GM18909 (cell line): ENCODE data around the gene SYTL1.

Experiments
- ATAC-seq: cut with Tn5 transposase; IDR thresholded peaks from one replicate; pipeline ENCODE4 v1.9.1; 2021; ENCODE audit warnings: mild to moderate bottlenecking; ENCODE audit not compliant: unreplicated experiment, poor library complexity

Gene SYTL1

GRCh38 chr1:27361044-27361402 lies 19.2 kb downstream of the SYTL1 start:
- no peak for ATAC-seq

DNA sequence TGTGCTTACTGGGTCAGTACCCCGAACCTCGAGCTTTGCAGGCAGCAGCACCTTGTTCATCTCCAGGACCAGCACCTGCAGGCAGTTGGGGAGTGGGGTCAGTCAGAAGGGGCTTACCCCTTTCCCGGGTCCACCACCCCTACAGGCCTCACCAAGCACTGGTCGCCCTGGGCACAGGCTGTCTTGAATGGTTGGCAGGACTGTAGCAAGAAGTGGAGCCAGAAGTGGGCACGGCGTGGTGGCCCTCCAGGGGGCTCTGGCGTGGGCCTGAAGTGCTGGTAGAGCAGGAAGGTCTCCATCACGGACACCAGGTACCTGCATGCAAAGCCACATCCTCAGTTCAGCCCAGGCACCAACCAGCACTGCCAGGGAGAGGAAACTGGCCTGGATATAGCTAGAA lies 19.7 kb downstream of the SYTL1 start:
- no peak for ATAC-seq

GRCh38 chr1:27363766-27364695 lies 22.2 kb downstream of the SYTL1 start:
- no peak for ATAC-seq

- no peak for ATAC-seq
Measured at GRCh38 chr1:27364696-27365371, 23.0 kb downstream of the SYTL1 start.

- peak; percentile 46 for ATAC-seq
Measured at GRCh38 chr1:27365372-27366112, 23.7 kb downstream of the SYTL1 start.

DNA sequence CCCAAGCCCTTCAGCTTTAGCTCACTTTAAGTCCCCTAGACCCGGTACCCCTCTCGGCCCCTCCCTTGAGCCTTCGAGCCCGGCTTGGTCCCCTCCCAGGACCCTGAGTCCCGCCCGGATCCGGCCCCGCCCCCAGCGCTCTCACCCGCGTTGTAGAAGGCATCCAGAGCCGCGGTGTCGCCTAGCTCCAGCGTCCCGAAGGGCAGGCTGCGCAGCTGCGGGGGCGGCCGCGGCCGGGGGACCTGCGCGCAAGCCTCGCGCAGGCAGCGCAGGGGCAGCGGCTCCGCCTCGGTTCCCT lies 24.2 kb downstream of the SYTL1 start:
- peak; percentile 43 for ATAC-seq

GRCh38 chr1:27366411-27367159 lies 24.8 kb downstream of the SYTL1 start, which contains the start of gene MAP3K6:
TSS of gene MAP3K6 (minus strand) at chr1:27366961. CDS start at chr1:27366597, 364 bp downstream.
- ATAC-seq, result peak; percentile 31

DNA sequence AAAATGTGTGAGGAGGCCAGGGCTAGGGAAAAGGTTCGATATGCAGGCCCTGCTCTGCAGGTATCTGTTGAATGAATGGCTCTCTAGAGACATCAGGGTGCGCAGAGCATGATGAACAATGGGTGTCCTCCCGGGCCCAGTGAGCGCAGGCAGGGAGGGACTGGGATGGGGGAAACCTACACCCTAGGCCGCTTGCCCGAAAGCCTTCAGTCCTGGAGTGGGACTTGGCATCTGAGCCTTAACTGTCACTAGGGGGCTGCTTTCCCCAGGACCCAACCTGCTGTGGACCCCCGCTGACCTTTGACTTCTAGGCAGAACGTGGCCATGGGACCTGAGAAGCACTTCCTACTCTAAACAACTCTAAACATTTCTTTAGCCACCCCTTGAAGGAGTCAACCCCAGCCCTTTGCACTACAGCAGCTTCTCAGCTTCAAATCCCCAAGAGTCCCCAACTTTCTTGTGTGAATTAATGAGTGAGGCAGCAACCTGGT lies 25.4 kb downstream of the SYTL1 start:
- ATAC-seq, result no peak

DNA sequence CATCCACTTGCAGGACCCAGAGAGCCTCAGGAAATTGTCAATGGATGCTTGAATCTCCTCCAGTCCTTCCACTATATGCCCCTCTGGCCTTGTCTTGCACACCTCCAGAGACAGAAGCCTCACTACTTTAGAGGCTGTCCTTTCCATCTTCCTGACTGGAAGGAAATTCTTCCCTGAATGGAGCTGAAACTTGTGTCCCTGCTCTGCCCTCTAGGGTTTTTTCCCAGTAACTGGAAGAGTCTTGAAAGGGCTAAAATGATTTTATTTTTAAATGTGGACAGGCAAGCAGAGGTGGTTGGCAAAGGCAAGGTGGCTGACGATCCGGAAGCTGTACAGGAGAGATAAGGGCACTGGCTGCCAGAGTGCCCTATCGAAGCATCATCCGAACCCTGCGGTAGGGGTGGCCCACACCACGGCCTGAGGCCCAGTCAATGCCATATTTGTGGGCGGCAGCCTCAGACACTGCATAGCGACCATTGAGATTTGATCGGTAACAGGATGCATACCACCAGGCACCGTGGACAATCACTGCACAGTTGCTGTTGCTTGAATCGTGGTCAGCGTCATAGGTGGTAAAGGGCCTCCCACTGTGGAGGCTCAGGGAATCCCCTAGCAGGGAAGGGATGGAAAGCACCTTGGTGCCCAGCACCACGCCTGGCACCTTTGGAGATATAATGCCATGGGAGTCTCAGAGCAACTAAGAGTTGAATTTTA lies 27.2 kb downstream of the SYTL1 start:
- ATAC-seq, result no peak

DNA sequence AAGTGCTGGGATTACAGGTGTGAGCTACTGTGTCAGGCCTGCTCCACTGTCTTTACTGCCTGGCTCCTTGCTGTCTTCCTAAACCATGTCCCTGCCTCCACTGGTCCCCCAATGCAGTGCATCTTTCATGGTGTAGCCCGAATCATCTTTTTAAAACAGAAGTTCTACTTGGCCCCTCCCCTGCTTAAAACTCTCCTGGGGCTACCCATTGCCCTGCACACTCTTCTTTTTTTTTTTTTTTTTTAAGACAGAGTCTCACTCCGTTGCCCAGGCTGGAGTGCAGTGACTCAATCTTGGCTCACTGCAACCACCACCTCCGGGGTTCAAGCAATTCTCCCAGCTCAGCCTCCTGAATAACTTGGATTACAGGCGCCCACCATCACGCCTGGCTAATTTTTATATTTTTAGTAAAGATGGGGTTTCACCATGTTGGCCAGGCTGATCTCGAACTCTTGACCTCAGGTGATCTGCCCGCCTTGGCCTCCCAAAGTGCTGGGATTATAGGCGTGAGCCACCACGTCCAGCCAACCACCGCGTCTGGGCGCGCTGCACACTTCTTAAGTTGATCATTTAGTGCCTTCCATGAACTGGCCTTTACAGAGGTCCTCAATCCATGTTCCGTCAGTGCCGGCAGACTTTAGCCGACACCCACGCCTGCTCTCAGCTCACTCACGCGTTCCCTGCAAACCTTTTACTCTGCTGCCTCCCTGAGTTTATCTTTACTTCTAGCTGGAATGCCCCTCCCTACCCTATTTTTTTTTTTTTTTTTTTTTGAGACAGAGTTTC lies 30.4 kb downstream of the SYTL1 start:
- no peak for ATAC-seq

- ATAC-seq, result no peak
Measured at GRCh38 chr1:27372808-27373690, 31.2 kb downstream of the SYTL1 start.

GRCh38 chr1:27374362-27375086 lies 32.7 kb downstream of the SYTL1 start, which contains the start of gene FCN3:
TSS of gene FCN3 (minus strand) at chr1:27374824. CDS start at chr1:27374818, 6 bp downstream.
- no peak for ATAC-seq

DNA sequence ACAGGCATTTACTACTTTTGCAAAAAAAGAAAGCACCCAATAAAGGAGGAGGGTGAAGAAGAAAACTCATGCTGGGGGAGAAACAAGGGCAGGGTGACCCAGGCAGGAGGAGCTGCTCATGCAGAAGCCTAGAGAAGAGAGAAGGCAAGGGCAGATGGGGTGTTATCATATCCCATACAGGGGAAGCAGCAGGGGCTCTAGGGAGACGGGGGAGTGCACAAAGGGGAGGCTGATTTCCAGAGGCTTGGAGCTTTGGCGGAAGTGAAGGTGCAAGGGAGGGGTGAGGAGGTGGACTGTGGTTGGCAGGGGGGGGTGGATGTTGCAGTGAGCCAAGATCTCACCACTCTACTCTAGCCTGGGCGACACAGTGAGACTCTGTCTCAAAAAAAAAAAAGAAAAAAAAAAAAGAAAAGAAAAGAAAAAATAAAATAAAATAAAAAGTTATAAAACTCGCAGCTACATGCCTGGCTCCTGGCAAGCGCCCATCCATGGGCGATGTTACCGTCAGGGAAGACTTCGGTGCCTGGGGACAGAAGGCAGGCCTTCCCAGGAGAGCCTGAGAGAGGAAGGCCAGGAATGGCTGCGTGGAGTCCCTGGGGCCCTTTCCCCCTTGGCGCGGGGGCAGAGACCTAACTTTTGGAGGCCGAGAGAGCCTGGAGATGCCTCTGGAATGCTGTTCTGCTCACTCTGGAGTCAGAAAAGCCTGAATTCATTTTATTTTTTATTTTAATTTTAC lies 36.1 kb downstream of the SYTL1 start:
- ATAC-seq, result no peak

- no peak for ATAC-seq
Measured at GRCh38 chr1:27379564-27380122, 37.8 kb downstream of the SYTL1 start.

DNA sequence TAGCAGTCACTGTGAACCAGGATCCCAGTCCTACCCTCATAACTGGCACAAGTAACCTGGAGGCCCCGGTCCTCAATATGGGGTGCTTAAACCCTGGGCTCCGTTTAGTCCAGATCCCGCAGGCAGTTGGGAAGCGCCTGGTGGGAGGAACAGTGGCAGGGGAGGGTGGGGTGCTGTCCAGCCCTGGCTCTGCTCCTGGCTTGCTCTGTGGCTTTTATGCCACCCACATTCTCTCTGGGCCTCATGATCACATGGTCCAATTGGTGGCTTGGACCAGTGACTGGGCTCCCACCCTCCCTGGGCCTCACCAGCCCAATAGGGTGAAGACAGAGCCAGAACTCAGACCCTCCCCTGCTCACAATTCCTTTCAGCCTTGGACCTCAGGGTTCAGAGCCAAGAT lies 38.4 kb downstream of the SYTL1 start:
- no peak for ATAC-seq
